HG03108 (cell line): ENCODE data around the gene HBQ1.
"Not testable (repeated sequence)": the region's sequence is repeated elsewhere in the genome, so short reads cannot be mapped to it uniquely, and the experiment has no call there.

ENCODE experiments used
- ATAC-seq: cut with Tn5 transposase; IDR thresholded peaks from one replicate; pipeline ENCODE4 v1.9.1; 2021; ENCODE audit warnings: moderate library complexity; ENCODE audit not compliant: unreplicated experiment

The HBQ1 gene

GRCh38 chr16:180101-180675 is at the start of gene HBQ1:
TSS of gene HBQ1 (plus strand) at chr16:180459. CDS start at chr16:180487, 28 bp downstream.
- no peak for ATAC-seq

GRCh38 chr16:130533-131173 is 49.6 kb upstream of the HBQ1 start:
- no peak for ATAC-seq

- no peak for ATAC-seq
Observed at GRCh38 chr16:132120-132519, 48.1 kb upstream of the HBQ1 start.

GRCh38 chr16:133716-134115 is 46.5 kb upstream of the HBQ1 start:
- ATAC-seq: no peak

- ATAC-seq: no peak
Observed at GRCh38 chr16:138049-138417, 42.2 kb upstream of the HBQ1 start.

GRCh38 chr16:140175-140857 is 39.9 kb upstream of the HBQ1 start:
- no peak for ATAC-seq

GRCh38 chr16:142405-142967 is 37.8 kb upstream of the HBQ1 start:
- ATAC-seq: no peak

- no peak for ATAC-seq
Observed at GRCh38 chr16:143047-143446, 37.2 kb upstream of the HBQ1 start.

- ATAC-seq: no peak
Observed at GRCh38 chr16:143456-143855, 36.8 kb upstream of the HBQ1 start.

- no peak for ATAC-seq
Observed at GRCh38 chr16:144797-145252, 35.4 kb upstream of the HBQ1 start.

GRCh38 chr16:146646-147045 is 33.6 kb upstream of the HBQ1 start:
- no peak for ATAC-seq

GRCh38 chr16:149024-149660 is 31.1 kb upstream of the HBQ1 start:
- ATAC-seq: no peak

GRCh38 chr16:152141-153128 is 27.8 kb upstream of the HBQ1 start, which contains the start of gene HBZ:
TSS of gene HBZ (plus strand) at chr16:152644. CDS start at chr16:152910, 266 bp downstream.
- ATAC-seq: no peak

- ATAC-seq: not testable (repeated sequence)
Observed at GRCh38 chr16:153129-153521, 27.1 kb upstream of the HBQ1 start.

GRCh38 chr16:153550-154216 is 26.6 kb upstream of the HBQ1 start:
- ATAC-seq: not testable (repeated sequence)

GRCh38 chr16:154217-155030 is 25.8 kb upstream of the HBQ1 start:
- no peak for ATAC-seq

- no peak for ATAC-seq
Observed at GRCh38 chr16:155031-155398, 25.2 kb upstream of the HBQ1 start.

- ATAC-seq: no peak
Observed at GRCh38 chr16:159136-159849, 21.0 kb upstream of the HBQ1 start.
